Endometrium (tissue), 2 donors: Measurements from ENCODE around the gene SLC30A4.

ENCODE experiments used
- FAIRE-seq: peaks from 2 replicates; lab custom pipeline; 2012; peaks lifted over from hg19 to GRCh38; lab: Jason Lieb, UNC
- donor health status: control.
- donor health status: control.

SLC30A4 gene

GRCh38 chr15:45449916-45450867, 72.4 kb downstream of the SLC30A4 start:
- no peak for FAIRE-seq

GRCh38 chr15:45449395-45449794, 73.2 kb downstream of the SLC30A4 start:
- FAIRE-seq: no peak

- FAIRE-seq: no peak
Measured at GRCh38 chr15:45448066-45448915, 74.3 kb downstream of the SLC30A4 start.

DNA sequence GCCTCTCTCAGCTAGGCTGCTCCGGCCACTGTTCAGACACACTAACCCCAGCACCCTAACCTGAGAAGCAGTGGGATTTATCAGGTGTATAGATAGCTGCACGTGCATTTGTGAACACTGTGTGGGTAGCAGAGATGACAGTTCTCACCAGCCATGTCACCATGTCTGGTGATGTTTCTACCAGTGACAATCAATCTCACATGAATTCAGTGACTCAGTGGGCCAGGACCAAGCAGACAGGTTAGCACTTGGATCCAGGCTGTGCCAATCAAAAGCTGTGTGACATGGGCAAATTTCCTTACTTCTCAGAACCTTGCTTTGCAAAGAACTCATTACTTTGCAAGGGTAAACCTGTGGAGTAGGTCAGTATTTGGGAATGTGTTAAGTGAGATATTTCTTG, 78.9 kb downstream of the SLC30A4 start:
- no peak for FAIRE-seq

DNA sequence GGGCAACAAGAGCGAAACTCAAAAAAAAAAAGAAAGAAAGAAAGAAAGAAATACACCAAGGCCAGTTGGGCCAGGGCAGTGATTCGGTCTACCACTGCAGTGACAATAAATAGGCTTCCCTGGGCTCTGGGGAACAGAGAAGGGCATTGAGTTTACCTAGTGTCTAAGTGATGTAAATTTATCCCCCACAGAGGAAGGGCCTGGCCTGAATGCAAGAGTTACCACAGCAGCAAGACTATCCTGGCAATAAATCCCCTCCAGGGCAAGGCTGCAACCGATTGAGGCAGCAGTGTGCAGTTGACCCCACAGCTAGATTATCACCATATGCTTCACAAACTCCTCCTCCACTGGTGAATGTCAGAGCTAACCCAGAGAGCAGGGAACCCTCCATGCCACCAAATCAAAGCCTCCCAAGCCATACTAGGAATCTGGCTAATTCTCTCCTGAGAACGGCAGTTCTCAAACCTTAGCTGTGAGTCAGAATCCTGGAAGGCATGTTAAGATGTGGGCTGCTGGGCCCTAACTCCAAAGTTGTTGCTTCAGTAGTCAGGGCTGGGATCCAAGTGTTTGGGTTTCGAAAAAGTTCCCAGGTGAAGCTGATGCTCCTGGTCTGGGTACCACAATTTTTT, 79.9 kb downstream of the SLC30A4 start:
- no peak for FAIRE-seq

DNA sequence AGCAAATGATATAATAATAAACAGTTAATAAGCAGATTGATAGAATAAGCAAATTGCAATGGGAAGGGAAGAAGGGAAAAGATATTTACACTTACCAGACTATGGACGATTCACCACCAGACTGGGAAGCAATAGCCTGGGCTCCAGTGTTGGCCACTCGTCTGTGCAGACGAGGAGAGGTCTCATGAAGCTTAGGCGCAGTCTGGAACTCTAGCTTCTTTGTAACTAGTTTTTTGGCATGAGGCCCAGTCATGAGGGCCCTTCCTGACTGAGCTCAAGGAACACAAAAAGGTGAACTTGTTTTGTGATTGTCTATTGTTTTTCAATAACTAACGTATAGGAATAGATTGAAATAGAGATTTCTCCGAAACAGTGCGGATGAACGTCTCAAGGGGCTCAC, 80.9 kb downstream of the SLC30A4 start:
- no peak for FAIRE-seq

DNA sequence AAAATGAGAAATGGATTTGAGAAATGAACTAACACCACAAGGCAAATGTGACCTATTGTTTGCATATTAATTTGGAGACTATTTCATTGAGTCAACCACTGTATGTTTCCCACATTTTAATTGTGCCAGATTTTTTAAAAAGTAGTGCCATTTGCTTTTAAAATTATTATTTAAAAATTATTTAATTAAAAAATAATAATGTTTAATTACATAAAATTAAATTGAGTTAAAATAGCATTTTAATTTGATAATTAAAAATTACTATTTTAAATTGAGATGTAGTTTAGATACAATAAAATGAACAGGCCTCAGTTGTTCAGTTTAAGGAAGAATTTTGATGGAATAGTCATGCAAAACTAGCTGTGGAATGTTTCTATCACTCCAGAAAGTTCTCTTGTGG, 81.5 kb downstream of the SLC30A4 start:
- peak; percentile 64 for FAIRE-seq

DNA sequence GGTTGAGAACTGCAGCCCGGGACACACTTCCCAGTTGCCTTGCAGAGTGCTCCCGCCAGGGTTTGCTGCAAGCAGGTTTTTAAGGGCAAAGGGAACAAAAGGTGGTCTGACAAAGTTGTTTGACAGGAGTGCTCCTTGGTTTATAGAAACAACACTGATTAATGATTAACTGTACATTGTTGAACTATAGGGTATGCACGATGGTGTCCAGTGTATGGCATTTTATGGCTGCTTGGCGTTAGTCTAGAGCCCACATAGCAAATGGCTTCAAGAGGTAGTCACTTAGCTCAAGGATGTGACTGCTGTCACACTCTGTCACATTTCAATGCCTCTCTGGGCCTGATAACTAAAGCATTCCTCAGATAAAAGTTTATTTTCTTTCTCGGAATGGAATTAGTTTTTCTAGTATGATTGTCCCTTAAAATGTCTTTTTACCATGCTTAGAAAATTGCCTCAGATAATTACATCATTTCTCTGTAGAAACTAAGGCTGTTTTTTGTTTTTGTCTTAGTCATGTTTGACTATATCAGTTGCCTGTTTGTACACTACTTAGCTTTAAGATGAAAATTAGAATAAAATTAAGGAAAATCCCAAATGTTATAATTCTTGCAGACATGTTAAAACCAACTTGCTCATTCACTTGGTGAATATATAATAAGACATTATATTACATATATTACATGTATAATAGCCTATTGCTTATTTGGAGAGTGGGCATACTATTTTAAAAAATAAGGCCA, 82.9 kb downstream of the SLC30A4 start:
- FAIRE-seq: no peak

DNA sequence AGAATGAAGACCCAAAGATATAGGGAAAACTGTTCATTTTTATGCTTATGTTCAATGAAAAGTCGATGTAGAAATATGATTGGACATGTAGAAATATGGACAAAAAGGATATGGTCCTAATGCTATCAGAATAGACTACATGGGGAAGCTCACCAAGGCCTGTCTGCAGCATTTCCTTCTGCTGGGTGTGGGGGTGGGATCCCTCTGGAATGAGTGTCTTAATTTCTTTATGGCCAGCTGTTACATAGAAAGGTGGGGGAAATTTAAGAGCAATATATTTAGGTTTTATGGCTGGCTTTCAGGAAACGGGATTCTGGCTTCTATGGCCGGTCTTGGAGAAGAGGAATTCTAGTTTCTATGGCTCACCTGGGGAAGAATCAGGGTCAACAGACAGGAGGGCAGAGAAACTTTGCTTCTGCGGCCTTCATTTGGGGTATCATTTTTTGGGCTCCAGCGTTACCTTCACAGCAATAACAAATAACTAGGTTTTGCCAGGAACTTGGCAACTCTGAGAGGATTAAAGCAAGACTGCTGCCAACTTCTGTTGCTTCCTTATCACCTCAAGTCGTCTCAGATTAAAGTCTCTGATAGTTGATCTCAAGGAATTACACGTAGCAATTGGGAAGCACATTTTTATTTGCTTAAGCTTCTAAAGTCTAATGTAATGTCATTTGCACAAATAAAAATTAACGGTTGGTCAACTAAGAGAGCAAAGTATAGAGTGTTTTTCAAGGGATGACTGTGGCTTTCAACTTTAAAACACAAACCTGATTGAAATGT, 87.2 kb downstream of the SLC30A4 start:
- no peak for FAIRE-seq

DNA sequence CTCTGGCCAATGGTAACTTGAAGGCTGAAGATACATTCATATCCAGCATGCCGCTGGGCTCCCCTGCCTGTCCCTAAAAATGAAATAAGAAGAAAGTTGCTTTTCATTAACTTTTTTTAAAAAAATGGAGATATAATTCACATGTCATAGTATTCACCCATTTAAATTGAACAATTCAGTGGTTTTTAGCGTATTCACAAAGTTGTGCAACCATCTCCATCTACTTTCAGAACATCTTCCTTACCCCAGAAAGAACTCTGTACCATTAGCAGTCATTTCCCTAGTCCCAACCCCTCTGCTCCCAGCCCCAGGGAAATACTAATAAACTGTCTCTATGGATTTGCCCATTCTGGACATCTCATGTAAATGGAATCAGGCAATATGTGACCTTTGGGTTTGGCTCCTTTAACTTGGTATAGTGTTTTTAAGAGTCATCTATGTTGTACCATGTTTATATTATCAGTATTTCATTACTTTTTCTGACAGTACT, 88.4 kb downstream of the SLC30A4 start:
- no peak for FAIRE-seq

- FAIRE-seq: no peak
Measured at GRCh38 chr15:45431511-45431910, 91.0 kb downstream of the SLC30A4 start.

- no peak for FAIRE-seq
Measured at GRCh38 chr15:45429941-45430792, 92.4 kb downstream of the SLC30A4 start.
